H9 (cell line): ENCODE data around the gene TOP1. TPM values are rescaled to one million over a fixed set of nuclear protein-coding genes. Genes with fewer than 3 reads are reported as not detected.

Experiments used
- DNase-seq: peaks from one replicate; pipeline ENCODE4 v3.0.0-alpha.2; 2017
- H2AFZ ChIP-seq: one replicate; pipeline ENCODE4 v1.6.1; 2013; ENCODE audit warnings: mild to moderate bottlenecking, low read length, control low read depth, moderate library complexity
- H2AK5ac ChIP-seq: 2 replicates; pipeline ENCODE4 v1.6.1; 2013; ENCODE audit warnings: low read length, control low read depth, mixed read lengths; ENCODE audit not compliant: insufficient read length
- H2BK120ac ChIP-seq: one replicate; pipeline ENCODE4 v1.6.1; 2013; ENCODE audit warnings: low read depth, mild to moderate bottlenecking, low read length, control low read depth, inconsistent platforms; ENCODE audit not compliant: poor library complexity, severe bottlenecking
- H2BK12ac ChIP-seq: 2 replicates; pipeline ENCODE4 v1.6.1; 2013; ENCODE audit warnings: low read length, control low read depth, mixed read lengths, low read depth; ENCODE audit not compliant: insufficient read length
- H2BK15ac ChIP-seq: 2 replicates; pipeline ENCODE4 v1.6.1; 2013; ENCODE audit warnings: low read depth, low read length, control low read depth
- H2BK20ac ChIP-seq: one replicate; pipeline ENCODE4 v1.6.1; 2013; ENCODE audit warnings: low read depth, mild to moderate bottlenecking, low read length, control low read depth, inconsistent platforms; ENCODE audit not compliant: poor library complexity, severe bottlenecking
- H2BK5ac ChIP-seq: 2 replicates; pipeline ENCODE4 v1.6.1; 2013; ENCODE audit warnings: low read length, control low read depth, mixed read lengths; ENCODE audit not compliant: insufficient read length
- H3K14ac ChIP-seq: 2 replicates; pipeline ENCODE4 v1.6.1; 2013; ENCODE audit warnings: low read length, control low read depth; ENCODE audit not compliant: insufficient read depth
- H3K18ac ChIP-seq: 2 replicates; pipeline ENCODE4 v1.6.1; 2013; ENCODE audit warnings: low read depth, mild to moderate bottlenecking, mixed read lengths, low read length, control low read depth; ENCODE audit not compliant: insufficient read length
- H3K23ac ChIP-seq: 2 replicates; pipeline ENCODE4 v1.6.1; 2013; ENCODE audit warnings: low read length, control low read depth, mixed read lengths, low read depth; ENCODE audit not compliant: insufficient read length
- H3K23me2 ChIP-seq: 2 replicates; pipeline ENCODE4 v1.6.1; 2013; ENCODE audit warnings: low read depth, mild to moderate bottlenecking, mixed read lengths, low read length, control low read depth; ENCODE audit not compliant: insufficient read length, poor library complexity, severe bottlenecking
- H3K27ac ChIP-seq: 2 replicates; pipeline ENCODE4 v1.5.1; 2013; ENCODE audit warnings: low read length, control low read depth, mixed read lengths, low read depth; ENCODE audit not compliant: insufficient read length
- H3K27me3 ChIP-seq: 2 replicates; pipeline ENCODE4 v1.6.1; 2013; ENCODE audit warnings: low read length, control low read depth, inconsistent platforms; ENCODE audit not compliant: insufficient read depth
- H3K4ac ChIP-seq: 2 replicates; pipeline ENCODE4 v1.6.1; 2013; ENCODE audit warnings: low read depth, mild to moderate bottlenecking, control low read depth, inconsistent platforms, low read length, moderate library complexity
- H3K4me1 ChIP-seq: 2 replicates; pipeline ENCODE4 v1.6.1; 2013; ENCODE audit warnings: low read length, control low read depth, inconsistent platforms; ENCODE audit not compliant: insufficient read depth
- H3K4me2 ChIP-seq: 2 replicates; pipeline ENCODE4 v1.6.1; 2013; ENCODE audit warnings: low read length, control low read depth, mixed read lengths; ENCODE audit not compliant: insufficient read length, insufficient read depth
- H3K56ac ChIP-seq: 2 replicates; pipeline ENCODE4 v1.6.1; 2013; ENCODE audit warnings: low read depth, mild to moderate bottlenecking, mixed read lengths, low read length, control low read depth; ENCODE audit not compliant: insufficient read length
- H3K79me1 ChIP-seq: 2 replicates; pipeline ENCODE4 v1.6.1; 2013; ENCODE audit warnings: low read depth, mild to moderate bottlenecking, moderate library complexity, low read length, control low read depth, inconsistent platforms; ENCODE audit not compliant: insufficient read depth, poor library complexity, severe bottlenecking
- H3K79me2 ChIP-seq: 2 replicates; pipeline ENCODE4 v1.6.1; 2013; ENCODE audit warnings: low read length, control low read depth, inconsistent platforms; ENCODE audit not compliant: insufficient read depth
- H3K9ac ChIP-seq: 2 replicates; pipeline ENCODE4 v1.6.1; 2013; ENCODE audit warnings: low read length, control low read depth, mixed read lengths; ENCODE audit not compliant: insufficient read length; ENCODE audit errors: extremely low read depth
- H3K9me3 ChIP-seq: one replicate; pipeline ENCODE4 v1.6.1; 2013; ENCODE audit warnings: low read depth, low read length, inconsistent platforms; ENCODE audit not compliant: control insufficient read depth
- H3T11ph ChIP-seq: one replicate; pipeline ENCODE4 v1.6.1; 2013; ENCODE audit warnings: mild to moderate bottlenecking, low read length, control low read depth, inconsistent platforms
- H4K20me1 ChIP-seq: one replicate; pipeline ENCODE4 v1.6.1; 2013; ENCODE audit not compliant: control insufficient read depth, insufficient read length, insufficient read depth
- H4K5ac ChIP-seq: 2 replicates; pipeline ENCODE4 v1.6.1; 2013; ENCODE audit warnings: low read depth, mild to moderate bottlenecking, mixed read lengths, low read length, control low read depth; ENCODE audit not compliant: insufficient read length
- H4K8ac ChIP-seq: replicated peaks from 2 replicates; pipeline ENCODE4 v1.6.1; 2013; ENCODE audit warnings: low read length, control low read depth, mixed read lengths, low read depth; ENCODE audit not compliant: insufficient read length
- H4K91ac ChIP-seq: 2 replicates; pipeline ENCODE4 v1.6.1; 2013; ENCODE audit warnings: low read depth, mild to moderate bottlenecking, moderate library complexity, mixed read lengths, low read length, control low read depth; ENCODE audit not compliant: insufficient read length
- H3K27ac Mint-ChIP-seq, 3 experiments: 2 replicates in 2 of 3; 3 replicates in 1 of 3; pipeline ENCODE4 v1.8.0; 2020 to 2021; ENCODE audit warnings: mixed read lengths in 3 of 3, mild to moderate bottlenecking in 1 of 3, moderate library complexity in 1 of 3
- H3K27me3 Mint-ChIP-seq: 2 replicates; pipeline ENCODE4 v1.8.0; 2021; ENCODE audit warnings: low read depth, mild to moderate bottlenecking, moderate library complexity, mixed read lengths
- H3K36me3 Mint-ChIP-seq, 3 experiments: 2 replicates in 2 of 3; 3 replicates in 1 of 3; pipeline ENCODE4 v1.8.0; 2020 to 2021; ENCODE audit warnings: low read depth in 3 of 3, mixed read lengths in 3 of 3; ENCODE audit not compliant: insufficient read depth in 1 of 3
- H3K4me1 Mint-ChIP-seq, 2 experiments: 2 replicates each; pipeline ENCODE4 v1.8.0; 2020; ENCODE audit warnings: mixed read lengths in 2 of 2
- H3K4me3 Mint-ChIP-seq, 2 experiments: 2 replicates in 1 of 2; 3 replicates in 1 of 2; pipeline ENCODE4 v1.8.0; 2020 to 2021; ENCODE audit warnings: mild to moderate bottlenecking in 2 of 2, mixed read lengths in 2 of 2, moderate library complexity in 1 of 2
- H3K9me3 Mint-ChIP-seq, 2 experiments: 2 replicates in 1 of 2; 3 replicates in 1 of 2; pipeline ENCODE4 v1.8.0; 2020; ENCODE audit warnings: mild to moderate bottlenecking in 2 of 2, mixed read lengths in 2 of 2, moderate library complexity in 1 of 2
- WGBS: extraction: QIAGEN DNeasy Blood & Tissue Kit; methylation state at CpG from one replicate; pipeline ENCODE4 v1.1.7; 2013; ENCODE audit warnings: missing lambda C conversion rate, low lambda C conversion rate, mixed read lengths; ENCODE audit not compliant: insufficient read length; ENCODE audit errors: extremely low coverage; 5-methylcytosine and 5-hydroxymethylcytosine counted together
- total RNA-seq: library from RNA; stranded (reverse); gene quantifications from 2 replicates; pipeline ENCODE4 v1.2.1, GENCODE V29; 2021
- TF ChIP-seq, protein P1 (sequence below): fragments of 200-600 bp; sonication (generic); conservative IDR thresholded peaks from 3 replicates; pipeline ENCODE4 v1.8.0; 2021; ENCODE audit warnings: antibody characterized with exemption, mild to moderate bottlenecking

The TOP1 gene
- total RNA-seq, 1 experiment from 2014 or later: 96.4 TPM

DNA sequence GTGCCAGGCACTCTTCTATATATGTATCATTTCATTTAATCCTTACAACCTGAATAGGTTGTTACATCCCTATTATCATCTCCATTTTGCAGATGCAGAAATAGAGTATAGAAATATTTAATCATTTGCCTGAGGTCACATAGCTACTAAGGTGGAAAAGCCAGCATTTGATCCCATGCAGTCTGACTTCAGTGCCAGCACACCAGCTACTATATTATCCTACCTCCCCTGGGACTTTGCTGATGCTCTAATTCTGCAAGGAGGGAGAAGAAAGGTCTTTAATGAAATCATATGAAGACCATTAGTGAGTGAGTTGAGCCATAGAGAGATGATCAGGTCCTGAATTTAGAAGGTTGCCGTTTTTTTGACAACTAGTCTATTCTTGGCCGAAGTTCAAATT, 53.7 kb downstream of the TOP1 start:
- H3K9me3 ChIP-seq: no peaks in the 10 kb centered on the region
- H2BK5ac ChIP-seq: no peak overlapping the region
- H3K23me2 ChIP-seq: no peaks in the 10 kb centered on the region
- H2BK15ac ChIP-seq: no peak overlapping the region
- peaks cover 3 to 8% of the 10 kb centered on the region in 2 experiments for H3K4me1 Mint-ChIP-seq
- no peak overlapping the region for H3K56ac ChIP-seq
- no peak overlapping the region for H4K91ac ChIP-seq
- no peak overlapping the region for H3K23ac ChIP-seq
- H3K4me3 Mint-ChIP-seq: no peak overlapping the region
- no peaks in the 10 kb centered on the region for H4K20me1 ChIP-seq
- H3K9me3 Mint-ChIP-seq: no peaks in the 10 kb centered on the region
- H2AK5ac ChIP-seq: no peak overlapping the region
- no peak overlapping the region for H3K14ac ChIP-seq
- H3K4me2 ChIP-seq: no peak overlapping the region
- H3K36me3 Mint-ChIP-seq: peaks cover 32 to 83% (median 60%) of the 10 kb centered on the region in 3 experiments; a peak in 6 of 7 replicates
- DNase-seq: no peak
- no peak overlapping the region for H3K4ac ChIP-seq
- no peak overlapping the region for H3K27ac Mint-ChIP-seq
- no peaks in the 10 kb centered on the region for H3K4me1 ChIP-seq
- TF ChIP-seq, protein P1, sequence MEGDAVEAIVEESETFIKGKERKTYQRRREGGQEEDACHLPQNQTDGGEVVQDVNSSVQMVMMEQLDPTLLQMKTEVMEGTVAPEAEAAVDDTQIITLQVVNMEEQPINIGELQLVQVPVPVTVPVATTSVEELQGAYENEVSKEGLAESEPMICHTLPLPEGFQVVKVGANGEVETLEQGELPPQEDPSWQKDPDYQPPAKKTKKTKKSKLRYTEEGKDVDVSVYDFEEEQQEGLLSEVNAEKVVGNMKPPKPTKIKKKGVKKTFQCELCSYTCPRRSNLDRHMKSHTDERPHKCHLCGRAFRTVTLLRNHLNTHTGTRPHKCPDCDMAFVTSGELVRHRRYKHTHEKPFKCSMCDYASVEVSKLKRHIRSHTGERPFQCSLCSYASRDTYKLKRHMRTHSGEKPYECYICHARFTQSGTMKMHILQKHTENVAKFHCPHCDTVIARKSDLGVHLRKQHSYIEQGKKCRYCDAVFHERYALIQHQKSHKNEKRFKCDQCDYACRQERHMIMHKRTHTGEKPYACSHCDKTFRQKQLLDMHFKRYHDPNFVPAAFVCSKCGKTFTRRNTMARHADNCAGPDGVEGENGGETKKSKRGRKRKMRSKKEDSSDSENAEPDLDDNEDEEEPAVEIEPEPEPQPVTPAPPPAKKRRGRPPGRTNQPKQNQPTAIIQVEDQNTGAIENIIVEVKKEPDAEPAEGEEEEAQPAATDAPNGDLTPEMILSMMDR: no peak
- no peaks in the 10 kb centered on the region for H3K79me2 ChIP-seq
- H2BK20ac ChIP-seq: no peak overlapping the region
- no peak overlapping the region for H2BK120ac ChIP-seq
- H4K5ac ChIP-seq: no peak overlapping the region
- H3T11ph ChIP-seq: no peak overlapping the region
- H3K9ac ChIP-seq: no peak overlapping the region
- no peak overlapping the region for H4K8ac ChIP-seq
- H3K27me3 ChIP-seq: no peaks in the 10 kb centered on the region
- no peak overlapping the region for H2BK12ac ChIP-seq
- no CpG with 5 or more reads among the region's 2 CpGs for WGBS
- H3K27ac ChIP-seq: no peak overlapping the region
- H3K18ac ChIP-seq: no peak overlapping the region
- no peak overlapping the region for H2AFZ ChIP-seq
- H3K79me1 ChIP-seq: no peaks in the 10 kb centered on the region
- H3K27me3 Mint-ChIP-seq: no peaks in the 10 kb centered on the region
